ENCODE results near the gene TMEM229B.
"Not testable (repeated sequence)": the region's sequence is repeated elsewhere in the genome, so short reads cannot be mapped to it uniquely, and the experiment has no call there.

The TMEM229B gene

GRCh38 chr14:67451667-67452066 is 36.9 kb downstream of the TMEM229B start:
- not testable (repeated sequence) for DNase-seq

DNA sequence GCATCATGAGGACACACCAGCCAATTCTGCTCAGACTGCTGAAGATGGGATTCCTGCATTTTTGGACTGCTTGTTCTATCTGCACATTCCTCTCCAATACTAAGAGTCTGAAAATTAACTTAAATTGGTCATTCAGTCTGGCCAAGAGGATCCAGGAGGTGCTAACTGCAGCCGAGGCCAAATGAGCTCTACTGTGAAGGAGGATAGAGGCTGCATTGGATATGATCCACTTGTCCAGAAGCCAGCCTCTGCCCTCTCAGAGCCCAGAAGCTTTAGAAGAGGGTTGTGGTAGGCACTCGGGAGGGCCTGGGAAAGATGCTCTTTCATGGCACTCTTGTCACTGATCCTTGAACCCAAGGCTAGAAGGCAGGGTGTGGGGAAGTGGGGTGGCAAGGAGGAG is 39.4 kb downstream of the TMEM229B start:
- DNase-seq = no peak

GRCh38 chr14:67447033-67447381 is 41.5 kb downstream of the TMEM229B start:
- no peak for DNase-seq

- DNase-seq = no peak
These were observed 42.0 kb downstream of the TMEM229B start for GRCh38 chr14:67446371-67447032.

- no peak for DNase-seq
These were observed 44.1 kb downstream of the TMEM229B start for GRCh38 chr14:67444395-67444794.

DNA sequence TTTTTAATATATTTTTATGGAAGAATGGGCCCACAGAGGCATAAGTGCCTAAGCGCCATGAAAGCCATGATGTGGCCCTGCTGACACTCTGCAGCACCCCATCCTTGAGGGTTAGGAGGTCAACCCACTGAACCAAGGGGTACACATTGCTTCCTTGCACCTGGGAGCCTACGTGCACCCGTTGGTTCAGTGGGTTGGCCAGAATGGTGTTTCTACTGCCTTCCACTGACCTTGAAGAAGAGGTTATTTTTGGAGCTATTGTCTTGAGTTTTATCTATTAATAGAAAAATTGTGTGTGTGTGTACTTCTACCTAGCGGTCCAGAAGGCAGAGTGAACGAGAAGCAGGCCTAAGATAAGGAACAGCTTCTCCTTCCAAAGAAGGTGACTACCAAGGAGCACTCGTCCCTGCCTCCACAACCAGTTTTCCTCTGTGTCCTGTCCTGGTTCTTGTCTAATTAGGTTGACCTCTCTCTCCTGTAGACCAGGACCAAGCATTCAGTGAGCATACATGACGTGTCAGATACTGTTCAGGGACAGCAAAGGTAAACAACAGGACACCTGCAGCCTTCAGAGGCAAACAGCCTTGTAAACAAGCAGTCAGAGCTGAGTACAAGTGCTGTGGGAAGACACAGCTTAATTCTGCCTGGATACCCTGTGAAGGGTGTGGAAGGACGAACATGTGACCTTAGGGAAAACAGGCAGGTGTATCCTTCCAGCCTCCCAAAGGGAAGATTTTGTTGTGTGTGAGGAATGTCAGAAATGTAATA is 46.2 kb downstream of the TMEM229B start:
- DNase-seq = no peak

GRCh38 chr14:67441672-67442071 is 46.8 kb downstream of the TMEM229B start:
- DNase-seq = no peak

DNA sequence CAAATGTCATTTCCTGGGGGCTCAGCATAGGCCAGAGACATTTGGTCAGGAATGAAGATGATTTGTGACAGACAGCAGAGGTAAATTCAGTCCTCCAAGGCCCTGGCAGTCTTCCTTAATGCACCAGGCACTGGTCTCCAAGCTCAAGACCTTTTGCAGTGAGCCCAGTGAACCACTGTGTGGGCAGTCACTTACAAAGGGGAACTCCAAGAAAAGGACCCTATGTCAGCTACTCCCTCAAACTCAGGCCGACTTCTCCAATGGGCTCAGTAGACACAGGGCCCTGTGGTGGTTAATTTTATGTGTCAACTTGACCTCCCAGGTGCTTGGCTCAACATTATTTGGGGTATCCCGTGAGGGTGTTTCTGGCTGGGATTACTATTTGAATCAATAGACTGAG is 47.3 kb downstream of the TMEM229B start:
- DNase-seq = no peak

DNA sequence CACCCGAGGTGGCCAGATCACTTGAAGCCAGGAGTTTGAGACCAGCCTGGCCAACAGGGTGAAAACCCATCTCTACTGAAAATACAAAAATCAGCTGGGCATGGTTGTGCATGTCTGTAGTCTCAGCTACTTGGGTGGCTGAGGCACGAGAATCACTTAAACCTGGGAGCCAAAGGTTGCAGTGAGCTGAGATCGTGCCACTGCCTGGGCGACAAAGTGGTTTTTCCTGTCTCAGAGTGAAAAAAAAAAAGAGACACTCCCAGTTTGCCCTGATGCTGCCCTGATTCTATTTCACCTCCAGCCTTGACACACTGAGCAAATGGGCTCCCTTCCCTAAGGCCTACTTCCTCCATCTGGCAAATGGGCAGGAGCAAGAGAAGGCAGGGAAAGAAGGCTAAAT is 48.0 kb downstream of the TMEM229B start:
- no peak for DNase-seq

- no peak for DNase-seq
These were observed 49.6 kb downstream of the TMEM229B start for GRCh38 chr14:67438969-67439368.

DNA sequence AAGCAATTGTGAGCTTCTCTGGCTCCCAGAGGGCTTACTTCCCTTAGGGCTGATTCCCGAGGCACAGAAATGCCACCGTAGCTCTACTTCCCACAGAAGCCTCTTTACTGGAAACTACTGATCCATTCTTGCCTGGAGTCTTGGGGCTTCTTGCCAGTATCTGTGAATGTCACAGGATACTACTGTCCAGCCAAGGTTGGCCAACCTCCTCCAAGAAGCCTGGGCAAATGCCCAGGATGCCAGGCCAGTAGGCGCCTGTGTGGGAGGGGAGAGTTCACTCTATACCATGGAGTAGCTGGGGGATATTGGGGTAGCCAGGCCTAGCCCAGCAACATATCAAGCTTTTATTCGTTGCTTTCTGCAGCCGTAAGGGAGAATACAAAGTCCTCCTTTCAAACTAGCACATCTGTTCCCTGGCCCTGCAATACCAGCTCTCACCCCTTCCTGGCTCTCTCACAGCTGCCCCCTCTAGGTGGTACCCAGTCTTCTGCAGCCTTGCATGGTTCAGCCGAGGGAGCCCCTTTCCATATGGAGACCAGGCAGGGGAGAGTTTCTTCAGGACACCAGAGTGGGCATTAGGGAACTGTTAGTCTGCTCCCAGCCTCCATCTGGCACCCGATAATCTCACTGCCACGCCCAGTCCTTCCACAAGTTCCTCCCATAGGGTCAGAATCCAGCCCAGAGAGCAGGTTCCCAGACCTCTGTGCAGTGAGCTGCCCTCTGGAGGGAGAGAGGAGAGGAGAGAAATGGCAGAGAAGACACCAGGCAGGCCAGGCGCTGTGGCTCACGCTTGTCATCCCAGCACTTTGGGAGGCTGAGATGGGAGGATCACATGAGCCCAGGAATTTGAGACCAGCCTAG is 52.3 kb downstream of the TMEM229B start:
- DNase-seq = no peak

DNA sequence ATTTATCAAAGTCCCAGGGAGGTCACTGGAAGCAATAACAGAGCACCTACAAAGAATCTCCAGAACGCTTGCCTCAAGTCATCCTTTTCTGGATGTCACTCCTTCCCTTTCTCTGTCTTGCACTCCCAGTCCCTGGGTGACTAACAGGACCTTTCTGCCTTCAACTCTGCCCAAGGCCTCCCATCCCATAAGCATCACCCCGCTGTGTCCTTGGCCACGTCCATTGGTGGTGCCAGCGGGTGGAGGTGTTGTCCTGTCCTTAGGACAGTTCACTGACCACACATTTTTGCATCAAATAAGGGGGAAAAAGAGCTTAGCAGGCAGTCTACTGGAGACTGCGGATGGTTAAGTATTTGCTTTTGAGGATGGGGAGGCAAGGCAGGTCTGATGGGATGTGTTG is 52.9 kb downstream of the TMEM229B start:
- no peak for DNase-seq

DNA sequence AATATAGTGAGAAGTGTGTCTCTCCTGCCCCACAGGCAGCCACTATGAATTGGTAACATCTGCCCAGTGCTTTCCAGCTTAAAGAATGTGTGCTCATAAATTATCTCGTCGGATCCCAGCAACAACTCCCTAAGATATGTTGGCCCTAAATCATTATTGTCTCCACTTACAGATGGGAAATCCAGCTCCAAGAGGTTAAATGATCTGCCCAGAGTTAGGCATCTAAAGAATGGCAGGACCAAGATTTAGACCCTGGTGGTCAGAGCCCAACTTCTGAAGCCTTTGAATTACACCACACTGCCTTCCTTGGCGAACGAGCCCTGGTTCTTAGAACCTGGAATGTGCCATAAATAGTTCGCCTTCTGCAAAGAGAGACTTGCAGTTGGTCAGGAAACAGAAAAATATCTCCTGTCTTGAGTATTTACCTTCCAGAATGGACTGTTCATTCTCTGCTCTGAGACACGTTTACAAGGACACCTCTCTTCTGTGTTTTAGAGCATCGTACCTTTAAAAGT is 56.4 kb downstream of the TMEM229B start:
- peak; percentile 28 for DNase-seq

- DNase-seq = peak; percentile 41
These were observed 58.9 kb downstream of the TMEM229B start for GRCh38 chr14:67429510-67430205.

DNA sequence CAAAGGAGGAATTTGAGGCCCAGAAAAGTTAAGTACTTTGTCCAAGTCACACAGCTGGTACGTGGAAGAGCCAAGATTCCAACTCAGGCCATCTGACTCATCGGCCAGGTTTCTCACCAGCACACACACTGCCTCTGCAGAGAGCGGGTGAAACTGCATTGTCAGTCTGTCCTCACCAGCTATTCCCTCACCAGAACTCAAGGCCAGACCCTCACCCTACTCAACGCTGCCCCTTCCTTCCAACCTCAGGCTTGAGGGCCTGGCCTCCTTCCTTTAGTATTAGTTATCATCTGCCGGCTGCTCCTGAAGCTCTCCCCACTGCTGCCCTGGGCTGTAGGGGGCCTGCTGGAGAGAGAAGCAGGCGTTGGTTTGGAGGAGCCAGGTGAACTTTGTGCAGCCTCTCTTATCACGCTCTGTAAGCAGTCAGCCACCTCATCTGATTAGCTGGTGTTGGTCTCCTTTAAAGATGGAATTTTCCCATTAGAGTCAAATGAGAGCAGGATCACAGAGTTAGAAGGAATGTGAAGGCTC is 60.0 kb downstream of the TMEM229B start:
- peak; percentile 61 for DNase-seq

GRCh38 chr14:67426983-67427606 is 61.4 kb downstream of the TMEM229B start:
- DNase-seq = peak; percentile 70

DNA sequence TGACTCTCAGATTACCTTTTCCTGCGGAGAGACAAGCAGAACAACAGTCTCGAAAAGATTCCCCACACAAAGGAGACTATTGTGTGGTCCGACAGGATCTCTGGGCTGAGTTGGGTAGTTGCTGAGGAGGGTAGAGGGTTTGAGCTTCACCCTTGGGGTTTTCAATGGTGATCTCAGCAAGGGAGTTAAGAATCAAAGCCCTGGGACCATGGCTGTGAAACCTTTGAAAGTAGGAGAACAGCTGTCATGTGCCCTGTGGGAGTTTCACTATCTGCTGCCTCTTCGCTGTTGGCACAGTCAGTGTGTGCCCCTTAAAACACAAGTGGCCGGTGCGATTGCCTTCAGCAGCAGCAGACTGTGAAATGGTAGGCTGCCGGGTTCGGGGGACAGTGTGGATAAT is 62.4 kb downstream of the TMEM229B start:
- no peak for DNase-seq

- no peak for DNase-seq
These were observed 62.9 kb downstream of the TMEM229B start for GRCh38 chr14:67425608-67426007.

DNA sequence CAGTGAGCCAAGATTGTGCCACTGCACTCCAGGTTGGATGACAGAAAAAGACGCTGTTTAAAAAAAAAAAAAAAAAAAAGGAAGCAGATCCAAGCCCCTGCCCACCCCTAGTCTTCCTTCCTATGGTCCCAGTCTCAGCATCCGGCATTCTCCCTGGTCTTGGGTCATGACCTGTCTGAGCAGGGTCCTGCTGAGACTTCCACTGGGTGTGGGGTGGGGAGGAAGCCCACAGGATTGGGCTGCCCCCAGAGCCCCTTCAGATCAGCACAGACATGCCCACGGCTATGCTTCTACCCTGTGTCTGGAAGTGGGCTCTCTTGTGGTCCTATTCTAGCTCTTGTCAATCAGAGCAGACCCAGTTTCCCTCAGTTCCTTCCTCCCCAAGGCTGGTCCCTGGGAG is 64.0 kb downstream of the TMEM229B start:
- no peak for DNase-seq

DNA sequence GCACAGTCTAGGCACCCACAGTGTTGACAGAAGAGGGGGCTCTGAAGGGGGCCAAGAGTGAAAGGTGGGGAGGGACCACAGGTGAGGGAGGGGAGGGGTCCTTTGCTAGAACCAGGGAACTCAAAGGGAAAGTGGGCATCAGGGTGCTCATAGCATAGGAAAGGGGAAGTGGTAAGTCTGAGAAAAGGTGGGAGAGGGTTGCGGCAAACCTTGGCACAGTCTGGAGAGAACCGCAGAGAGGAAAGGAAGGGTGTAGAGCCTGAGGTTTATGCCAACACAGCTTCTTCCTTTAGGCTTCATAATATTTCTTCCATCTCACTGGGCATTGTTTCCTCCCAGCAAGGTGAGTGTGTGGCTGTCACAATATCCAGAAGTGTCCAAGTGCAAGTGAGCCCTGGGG is 65.1 kb downstream of the TMEM229B start:
- DNase-seq = no peak

GRCh38 chr14:67421356-67422224 is 66.9 kb downstream of the TMEM229B start:
- DNase-seq = no peak
